HG02571 (cell line): ENCODE measurements around the gene CEP70.
"Not testable (repeated sequence)": the region's sequence is repeated elsewhere in the genome, so short reads cannot be mapped to it uniquely, and the experiment has no call there.

Experiments used
- ATAC-seq: cut with Tn5 transposase; IDR thresholded peaks from one replicate; pipeline ENCODE4 v1.9.1; 2021; ENCODE audit warnings: mild to moderate bottlenecking, moderate library complexity; ENCODE audit not compliant: unreplicated experiment

The CEP70 gene, protein sequence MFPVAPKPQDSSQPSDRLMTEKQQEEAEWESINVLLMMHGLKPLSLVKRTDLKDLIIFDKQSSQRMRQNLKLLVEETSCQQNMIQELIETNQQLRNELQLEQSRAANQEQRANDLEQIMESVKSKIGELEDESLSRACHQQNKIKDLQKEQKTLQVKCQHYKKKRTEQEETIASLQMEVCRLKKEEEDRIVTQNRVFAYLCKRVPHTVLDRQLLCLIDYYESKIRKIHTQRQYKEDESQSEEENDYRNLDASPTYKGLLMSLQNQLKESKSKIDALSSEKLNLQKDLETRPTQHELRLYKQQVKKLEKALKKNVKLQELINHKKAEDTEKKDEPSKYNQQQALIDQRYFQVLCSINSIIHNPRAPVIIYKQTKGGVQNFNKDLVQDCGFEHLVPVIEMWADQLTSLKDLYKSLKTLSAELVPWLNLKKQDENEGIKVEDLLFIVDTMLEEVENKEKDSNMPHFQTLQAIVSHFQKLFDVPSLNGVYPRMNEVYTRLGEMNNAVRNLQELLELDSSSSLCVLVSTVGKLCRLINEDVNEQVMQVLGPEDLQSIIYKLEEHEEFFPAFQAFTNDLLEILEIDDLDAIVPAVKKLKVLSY

DNA sequence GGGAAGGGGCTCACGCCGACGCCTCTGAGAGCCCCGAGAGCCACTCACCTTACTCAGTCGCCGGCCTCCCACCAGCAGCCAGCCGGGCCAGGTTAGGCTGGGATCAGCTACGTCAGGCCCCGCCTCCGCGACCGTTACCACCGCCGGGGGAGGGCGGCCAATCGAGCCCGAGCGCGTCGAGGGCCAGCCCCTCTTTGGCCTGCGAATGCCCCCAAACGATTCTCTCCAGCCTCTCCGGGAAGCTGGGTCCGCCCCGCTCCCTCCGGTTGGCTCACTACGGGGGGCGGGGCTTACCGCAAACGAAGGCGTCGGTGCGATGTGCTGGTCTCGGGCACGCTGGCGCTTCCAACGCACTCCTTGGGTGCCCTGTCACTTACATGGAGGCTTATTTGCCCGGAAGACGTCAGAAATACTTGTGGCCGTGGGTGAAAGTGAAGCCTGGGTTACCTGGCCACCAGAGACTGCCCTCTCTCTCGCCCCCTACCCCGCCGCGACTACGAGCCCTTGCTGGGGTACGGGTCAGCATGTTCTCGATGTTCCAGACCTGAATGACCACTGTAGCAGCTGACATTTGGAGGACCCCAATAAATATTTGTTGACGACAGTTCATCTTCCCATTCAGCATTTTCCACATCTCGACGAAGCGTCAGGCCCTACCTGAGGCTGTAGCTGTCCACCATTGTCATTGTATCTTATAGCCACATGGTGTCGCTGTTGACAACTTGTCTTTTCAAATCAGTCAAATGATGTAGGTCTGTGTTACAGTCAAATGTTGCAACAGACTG lies at the start of gene CEP70:
CEP70 (minus strand) TSS at position 111 of the 785 bp plus-strand sequence. CDS start 21,333 bp downstream, outside the sequence.
- peak; percentile 84 for ATAC-seq

DNA sequence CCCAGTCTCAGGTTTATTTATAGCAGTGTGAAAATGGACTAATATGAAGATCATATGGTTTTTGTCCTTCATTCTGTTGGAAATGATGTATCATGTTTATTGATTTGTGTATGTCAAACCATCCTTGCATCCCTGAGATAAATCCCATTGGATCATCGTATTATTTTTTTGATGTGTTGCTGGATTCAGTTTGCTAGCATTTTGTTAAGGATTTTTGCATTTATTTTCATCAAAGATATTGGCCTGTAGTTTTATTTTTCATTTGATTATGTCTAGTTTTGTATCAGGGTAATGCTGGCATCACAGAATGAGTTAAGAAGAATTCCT lies 48.8 kb upstream of the CEP70 start:
- ATAC-seq: no peak

DNA sequence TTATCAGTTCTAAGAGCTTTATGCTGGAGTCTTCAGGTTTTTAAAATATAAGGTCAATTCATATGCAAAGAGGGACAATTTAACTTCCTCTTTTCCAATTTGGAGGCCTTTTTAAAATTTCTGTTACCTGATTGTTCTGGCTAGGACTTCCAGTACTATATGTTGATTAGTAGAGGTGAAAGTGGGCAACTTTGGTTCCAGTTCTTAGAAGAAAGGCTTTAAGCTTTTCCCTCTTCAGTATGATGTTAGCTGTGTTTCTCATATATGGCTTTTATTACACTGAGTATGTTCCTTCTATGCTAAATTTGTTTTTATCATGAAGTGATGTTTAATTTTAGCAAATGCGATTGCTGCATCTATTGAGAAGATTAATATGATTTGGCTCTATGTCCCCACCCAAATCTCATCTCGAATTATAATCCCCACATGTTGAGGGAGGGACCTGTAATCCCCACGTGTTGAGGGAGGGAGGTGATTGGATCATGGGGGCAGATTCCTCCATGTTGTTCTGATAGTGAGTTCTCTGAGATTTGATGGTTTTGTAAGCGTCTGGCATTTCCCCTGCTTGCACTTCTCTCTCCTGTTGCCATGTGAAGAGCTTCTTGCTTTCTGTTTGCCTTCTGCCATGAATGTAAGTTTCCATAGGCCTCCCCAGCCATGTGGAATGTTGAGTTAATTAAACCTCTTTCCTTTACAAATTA lies 48.3 kb upstream of the CEP70 start:
- no peak for ATAC-seq

DNA sequence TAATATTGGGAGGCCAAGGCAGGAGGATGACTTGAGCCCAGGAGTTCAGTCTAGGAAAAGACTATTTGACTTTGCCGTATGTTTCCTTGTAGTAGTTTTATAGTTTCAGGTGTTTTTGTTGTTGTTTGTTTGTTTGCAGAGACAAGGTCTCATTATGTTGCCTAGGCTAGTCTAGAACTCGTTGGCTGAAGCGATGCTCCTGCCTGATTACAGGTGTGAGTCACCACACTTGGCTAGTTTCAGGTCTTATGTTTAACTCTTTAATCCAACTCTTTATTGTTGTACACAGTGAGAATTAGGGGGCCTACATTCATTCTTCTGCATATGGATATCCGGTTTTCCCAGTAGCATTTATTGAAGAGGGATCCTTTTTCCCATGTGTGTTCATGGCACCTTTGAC lies 46.5 kb upstream of the CEP70 start:
- ATAC-seq: no peak

DNA sequence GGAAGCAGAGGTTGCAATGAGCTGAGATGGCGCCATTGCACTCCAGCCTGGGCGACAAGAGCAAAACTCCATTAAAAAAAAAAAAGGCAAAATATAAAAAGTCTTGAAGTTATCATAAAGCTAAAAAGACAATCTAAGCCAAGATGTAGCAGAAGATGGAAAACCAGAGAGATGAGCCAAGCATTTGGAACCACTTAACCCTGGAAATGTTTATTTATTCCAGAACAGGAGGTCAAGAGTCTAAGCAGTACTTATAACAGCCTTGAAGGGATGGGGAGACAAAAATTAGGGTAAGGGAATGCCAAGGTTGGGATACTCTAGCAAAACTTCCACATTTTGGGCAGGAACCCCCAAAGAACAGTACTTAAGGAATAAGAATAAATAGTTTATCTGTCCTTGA lies 44.6 kb upstream of the CEP70 start:
- no peak for ATAC-seq

DNA sequence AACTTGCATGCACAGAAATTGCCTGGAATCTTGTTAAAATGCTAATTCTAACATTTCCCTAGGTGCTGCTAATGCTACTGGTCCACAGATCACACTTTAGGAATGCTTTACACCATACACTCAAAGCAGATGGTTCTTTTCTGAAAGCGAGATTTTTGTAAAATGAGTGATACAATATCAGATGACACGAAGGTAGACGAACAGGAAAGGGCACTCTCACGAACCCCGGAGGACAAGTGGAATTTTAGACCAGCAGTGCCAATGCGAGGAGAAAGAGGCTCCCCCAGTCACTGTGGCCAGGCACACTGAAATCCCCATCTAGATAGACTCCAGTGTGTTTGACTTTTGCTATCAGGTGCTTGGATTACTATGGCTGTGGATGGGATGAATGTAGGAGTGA lies 35.5 kb upstream of the CEP70 start:
- ATAC-seq: no peak

DNA sequence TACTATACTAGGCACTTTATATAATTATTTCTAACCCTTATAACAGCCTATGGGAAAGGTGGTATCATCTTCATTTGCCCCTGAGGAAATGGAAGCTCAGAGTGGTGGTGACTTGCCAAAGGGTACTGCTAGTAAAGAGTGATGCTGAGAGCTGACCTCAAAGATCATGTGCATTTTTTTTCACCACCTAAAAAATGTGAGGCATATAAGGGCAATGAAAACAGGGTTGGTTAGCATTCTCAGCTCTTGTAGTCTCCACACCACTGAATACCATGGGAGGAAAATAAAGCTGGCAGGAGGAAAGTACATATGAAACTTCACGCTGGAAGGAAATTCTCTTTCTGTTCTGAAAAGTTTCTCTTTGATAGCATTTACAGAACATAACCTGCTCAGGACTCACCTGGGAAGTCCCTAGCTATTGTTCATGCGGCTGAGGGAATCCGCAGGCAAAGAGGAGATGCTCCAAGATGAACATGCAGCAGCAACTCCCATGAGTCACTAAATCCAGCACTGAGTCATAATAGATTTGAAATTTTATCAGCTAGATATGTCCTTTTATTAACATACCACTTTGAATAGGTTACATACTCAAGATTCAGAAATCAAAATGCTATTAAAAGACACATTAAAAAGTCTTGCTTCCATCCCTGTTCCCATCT lies 31.8 kb upstream of the CEP70 start:
- no peak for ATAC-seq

DNA sequence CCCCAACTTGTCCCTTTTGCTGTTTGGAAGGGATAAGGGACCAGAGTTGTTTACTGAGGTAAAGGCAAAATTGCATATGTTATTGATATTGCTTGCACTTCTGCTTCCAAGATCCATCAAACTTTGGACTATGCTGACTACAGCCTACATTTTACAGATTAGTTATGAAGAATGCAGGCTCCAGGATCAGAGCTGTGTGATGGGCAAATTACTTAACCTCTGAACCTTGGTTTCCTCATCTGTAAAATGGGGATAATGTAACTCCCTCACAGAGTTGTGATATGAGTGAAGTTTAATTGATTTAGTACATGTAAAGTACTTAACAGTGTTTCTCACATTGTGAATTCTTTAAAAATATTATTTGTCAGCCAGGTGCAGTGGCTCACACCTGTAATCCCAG lies 30.5 kb upstream of the CEP70 start:
- ATAC-seq: no peak

DNA sequence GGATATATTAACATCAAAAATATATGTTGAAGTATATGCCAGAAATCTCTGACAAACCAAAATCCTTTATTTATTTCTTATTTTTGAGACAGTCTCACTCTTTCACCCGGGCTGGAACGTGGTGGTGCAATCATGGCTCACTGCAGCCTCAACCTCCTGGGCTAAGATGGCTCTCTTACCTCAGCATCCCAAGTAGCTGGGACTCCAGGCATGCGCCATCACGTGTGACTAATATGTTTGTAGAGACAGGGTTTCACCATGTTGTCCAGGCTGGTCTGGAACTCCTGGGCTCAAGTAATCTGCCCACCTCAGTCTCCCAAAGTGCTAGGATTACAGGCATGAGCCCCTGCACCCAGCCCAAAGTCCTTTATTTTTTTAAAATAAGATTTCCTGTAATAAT lies 26.4 kb upstream of the CEP70 start:
- no peak for ATAC-seq

DNA sequence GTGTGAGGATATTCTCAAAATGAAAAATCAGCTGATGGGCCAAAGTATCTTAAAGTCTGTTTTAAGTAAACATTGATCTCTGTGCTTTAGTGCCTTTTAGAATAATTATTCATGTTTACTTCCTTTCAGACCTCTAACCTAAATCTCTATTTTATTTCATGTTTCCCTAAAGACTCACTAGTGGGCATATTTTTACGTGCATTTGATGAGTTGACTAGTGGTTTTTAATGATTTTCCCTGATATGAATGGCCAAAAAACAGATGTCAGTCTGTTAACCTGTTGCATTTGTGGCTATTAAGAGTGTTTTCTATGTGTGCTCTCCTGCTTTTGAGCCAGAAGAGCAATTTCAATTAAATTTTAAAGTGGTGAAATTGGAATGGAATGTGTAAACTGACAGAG lies 21.4 kb upstream of the CEP70 start:
- no peak for ATAC-seq

DNA sequence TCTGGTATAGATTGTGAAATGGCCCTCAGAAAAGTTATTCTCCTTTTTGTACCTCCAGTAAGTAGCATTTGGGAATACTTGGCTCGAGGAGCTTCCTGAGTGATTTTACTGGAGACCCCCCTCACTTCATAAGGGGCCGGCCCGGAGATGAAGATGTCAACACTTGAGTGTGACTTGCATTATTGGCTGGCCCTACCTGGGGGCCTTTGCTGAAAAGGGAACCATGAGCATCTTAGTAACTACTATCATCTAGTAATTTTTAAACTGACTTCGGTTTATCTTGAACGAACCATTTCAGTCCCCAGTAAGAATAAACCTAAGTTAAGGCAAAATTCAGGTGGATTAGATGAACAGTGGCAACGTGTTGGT lies 15.8 kb upstream of the CEP70 start:
- ATAC-seq: no peak

DNA sequence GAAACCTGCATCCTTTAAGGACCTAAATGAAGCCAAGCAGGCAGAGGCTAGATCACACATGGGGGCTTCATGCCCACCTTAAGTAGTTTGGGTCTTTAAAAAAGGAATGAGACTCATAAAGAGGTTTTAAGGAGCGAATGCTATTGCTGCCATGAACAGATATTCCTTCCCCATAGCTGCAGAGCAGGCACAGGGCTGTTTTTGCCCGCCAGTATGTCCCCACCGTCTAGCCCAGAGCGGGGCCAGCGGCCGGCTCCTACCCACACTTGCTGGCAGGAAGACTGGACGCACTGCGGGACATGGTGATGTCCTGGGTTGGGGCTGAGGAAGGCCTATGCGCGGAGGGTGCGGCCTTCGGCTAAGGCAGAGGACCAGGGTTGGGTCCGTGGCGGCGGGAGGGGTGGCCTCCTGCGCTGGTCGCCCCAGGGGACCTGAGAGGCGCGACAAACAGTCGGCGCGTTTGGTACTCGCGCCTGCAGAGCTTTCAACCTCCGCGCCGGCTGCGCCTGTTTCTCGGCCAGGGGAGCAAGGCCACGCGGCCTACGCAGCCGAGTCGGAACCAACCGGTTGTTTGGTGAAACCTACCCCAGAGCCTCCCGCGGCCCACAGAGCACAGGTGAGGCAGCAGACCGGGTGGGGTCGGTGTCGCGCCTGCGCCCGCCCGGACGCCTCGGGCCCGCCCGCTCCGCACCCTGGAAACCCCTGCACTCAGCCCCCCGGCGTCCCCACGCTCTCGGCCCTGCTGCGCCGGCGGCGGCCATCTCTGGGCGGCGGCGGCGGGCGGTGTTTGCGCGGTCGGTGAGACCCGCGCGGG lies 14.5 kb upstream of the CEP70 start, which contains the start of gene FAIM:
FAIM (plus strand) TSS at position 450 of the 814 bp plus-strand sequence. CDS start 10,956 bp downstream, outside the sequence.
- peak; percentile 68 for ATAC-seq

DNA sequence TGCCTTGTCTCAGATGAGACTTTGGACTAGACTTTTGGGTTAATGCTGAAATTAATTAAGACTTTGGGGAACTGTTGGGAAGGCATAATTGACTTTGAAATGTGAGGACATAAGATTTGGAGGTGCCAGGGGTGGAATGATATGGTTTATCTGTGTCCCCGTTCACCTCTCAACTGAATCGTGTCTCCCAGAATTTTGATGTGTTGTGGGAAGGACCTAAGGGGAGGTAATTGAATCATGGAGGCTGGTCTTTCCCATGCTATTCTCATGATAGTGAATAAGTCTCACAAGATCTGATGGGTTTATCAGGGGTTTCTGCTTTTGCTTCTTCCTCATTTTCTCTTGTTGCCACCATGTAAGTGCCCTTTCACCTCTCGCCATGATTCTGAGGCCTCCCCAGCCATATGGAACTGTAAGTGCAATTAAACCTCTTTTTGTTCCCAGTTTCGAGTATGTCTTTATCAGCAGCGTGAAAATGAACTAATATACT lies 10.1 kb upstream of the CEP70 start:
- ATAC-seq: not testable (repeated sequence)

DNA sequence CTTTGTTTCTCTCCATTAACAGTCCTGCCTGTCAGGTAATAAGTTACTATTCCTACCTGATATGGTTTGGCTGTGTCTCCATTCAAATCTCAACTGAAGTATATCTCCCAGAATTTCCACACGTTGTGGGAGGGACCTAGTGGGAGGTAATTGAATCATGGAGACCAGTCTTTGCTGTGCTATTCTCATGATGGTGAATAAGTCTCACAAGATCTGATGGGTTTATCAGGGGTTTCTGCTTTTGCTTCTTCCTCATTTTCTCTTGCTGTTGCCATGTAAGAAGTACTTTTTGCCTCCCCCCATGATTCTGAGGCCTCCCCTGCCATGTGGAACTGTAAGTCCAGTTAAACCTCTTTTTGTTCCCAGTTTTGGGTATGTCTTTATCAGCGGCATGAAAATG lies 7.6 kb upstream of the CEP70 start:
- ATAC-seq: not testable (repeated sequence)

DNA sequence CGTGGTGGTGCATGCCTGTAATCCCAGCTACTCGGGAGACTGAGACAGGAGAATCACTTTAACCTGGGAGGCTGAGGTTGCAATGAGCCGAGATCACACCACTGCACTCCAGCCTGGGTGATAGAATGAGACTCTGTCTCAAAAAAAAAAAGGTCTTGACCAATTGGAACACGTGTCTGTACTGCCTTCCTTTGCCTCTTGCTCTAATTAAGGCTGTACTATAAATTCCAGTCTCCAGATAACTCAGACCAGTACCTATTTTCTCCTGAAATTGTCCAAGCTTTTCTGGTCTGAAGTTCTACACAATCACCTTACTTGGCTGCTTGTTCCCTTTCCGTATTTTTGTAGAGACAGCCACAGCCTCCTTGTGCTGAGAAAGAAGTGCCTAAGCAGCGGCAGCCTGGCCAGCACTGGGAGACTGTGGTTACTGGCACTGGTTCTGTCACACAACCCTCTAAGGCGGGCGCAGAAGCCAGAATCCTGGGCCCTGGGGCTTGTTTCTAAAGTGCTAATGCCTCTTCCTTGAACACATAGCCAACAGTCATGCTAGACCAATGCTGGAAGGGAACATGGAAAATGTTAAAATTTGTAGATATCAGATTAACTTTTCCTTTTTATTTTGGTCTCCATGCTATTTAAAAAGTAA lies 6.2 kb upstream of the CEP70 start:
- ATAC-seq: no peak

DNA sequence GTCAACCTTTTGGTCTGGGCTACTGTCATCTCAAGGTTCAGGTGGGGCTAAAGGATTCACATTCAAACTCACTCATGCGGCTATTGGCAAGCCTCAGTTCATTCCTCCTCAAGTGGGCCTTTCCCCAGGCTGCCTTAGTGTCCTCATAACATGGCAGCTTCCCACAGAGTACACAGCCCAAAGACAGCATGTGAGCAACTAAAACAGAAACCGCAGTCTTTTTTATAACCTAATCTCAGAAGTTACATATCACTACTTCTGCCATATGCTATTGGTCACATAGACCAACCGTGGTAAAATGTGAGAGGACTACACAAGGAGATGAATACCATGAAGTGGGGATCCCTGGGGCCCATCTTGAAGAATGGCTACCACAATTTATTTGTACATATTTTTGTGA lies 4.5 kb upstream of the CEP70 start:
- ATAC-seq: no peak

DNA sequence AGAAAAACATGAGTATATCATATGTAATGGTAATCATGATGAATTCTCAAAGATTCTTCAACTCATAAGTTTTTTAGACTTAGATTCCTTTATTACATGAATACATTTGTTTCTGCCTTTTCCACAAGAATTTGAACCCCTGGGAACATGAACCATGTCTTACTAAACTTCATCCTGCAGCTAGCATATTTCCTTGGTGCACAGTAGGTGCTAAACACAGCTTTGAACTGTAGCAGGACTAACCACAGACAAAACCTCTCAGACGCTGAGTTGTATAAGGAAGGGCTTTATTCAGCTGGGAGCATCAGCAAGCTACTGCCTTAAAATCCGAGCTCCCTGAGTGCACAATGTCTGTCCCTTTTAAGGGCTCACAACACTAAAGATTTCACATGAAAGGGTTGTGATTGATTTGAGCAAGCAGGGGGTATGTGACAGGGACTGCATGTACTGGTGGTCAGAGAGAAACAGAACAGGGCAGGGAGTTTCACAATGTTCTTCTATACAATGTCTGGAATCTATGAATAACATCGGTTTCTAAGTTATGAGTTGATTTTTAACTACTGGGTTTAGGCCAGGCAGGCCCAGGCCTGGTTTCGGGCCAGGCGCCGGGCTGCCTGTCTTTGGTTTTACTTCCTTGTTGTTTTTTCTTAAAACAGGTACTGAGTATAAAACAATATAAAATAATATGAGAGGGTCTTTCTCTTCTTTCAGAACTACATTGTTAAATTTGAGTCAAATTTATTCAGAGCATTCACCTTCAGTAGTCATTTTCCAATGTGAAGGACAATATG lies 3.3 kb upstream of the CEP70 start:
- ATAC-seq: not testable (repeated sequence)

DNA sequence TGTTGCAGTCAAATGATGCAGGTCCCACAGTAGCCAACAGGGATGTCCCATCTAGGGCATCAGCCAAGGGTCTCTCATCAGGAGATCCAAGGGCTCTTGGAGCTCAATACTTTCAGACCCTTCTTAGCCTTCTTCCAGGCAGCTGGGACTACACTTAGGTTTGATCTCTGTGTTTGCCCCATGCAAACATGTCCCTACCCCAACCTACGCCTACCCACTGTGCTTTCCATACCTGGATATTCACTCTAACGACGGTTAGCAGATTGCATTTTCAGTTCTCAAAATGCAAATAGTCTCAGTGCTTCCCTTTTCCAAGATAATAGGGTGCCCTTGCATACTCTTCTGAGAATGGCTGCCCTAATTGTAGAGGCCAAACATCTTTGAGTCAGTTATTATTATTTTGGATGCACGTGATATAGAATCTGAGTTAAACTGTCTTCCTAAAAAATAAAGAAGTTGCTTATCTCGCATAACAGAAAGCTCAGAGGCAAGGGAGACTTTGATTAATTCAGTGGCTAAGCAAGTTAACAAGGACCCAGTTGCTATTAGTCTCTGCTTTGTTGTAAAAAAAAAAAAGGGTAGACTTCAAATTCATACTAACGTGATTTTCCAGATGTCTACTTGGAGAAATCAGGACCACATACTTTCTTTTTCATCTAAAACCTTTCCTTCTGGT lies 1.0 kb upstream of the CEP70 start:
- no peak for ATAC-seq
